GM21528 (cell line): Measurements from ENCODE around the gene TMEM132C.

ENCODE experiments used
- ATAC-seq: cut with Tn5 transposase; IDR thresholded peaks from one replicate; pipeline ENCODE4 v1.9.1; 2021; ENCODE audit warnings: mild to moderate bottlenecking, moderate library complexity; ENCODE audit not compliant: unreplicated experiment, low FRiP score

TMEM132C gene

GRCh38 chr12:128337431-128338170 is 70.6 kb downstream of the TMEM132C start:
- ATAC-seq: no peak

- no peak for ATAC-seq
These were observed 71.6 kb downstream of the TMEM132C start for GRCh38 chr12:128338386-128339125.

- no peak for ATAC-seq
These were observed 72.2 kb downstream of the TMEM132C start for GRCh38 chr12:128339126-128339520.

- no peak for ATAC-seq
These were observed 72.7 kb downstream of the TMEM132C start for GRCh38 chr12:128339631-128340030.

- no peak for ATAC-seq
These were observed 86.3 kb downstream of the TMEM132C start for GRCh38 chr12:128353301-128353700.

GRCh38 chr12:128356547-128356946 is 89.6 kb downstream of the TMEM132C start:
- no peak for ATAC-seq

GRCh38 chr12:128361400-128361995 is 94.5 kb downstream of the TMEM132C start:
- no peak for ATAC-seq

- no peak for ATAC-seq
These were observed 98.1 kb downstream of the TMEM132C start for GRCh38 chr12:128365032-128365431.

GRCh38 chr12:128365651-128366231 is 98.8 kb downstream of the TMEM132C start:
- no peak for ATAC-seq

GRCh38 chr12:128367961-128368360 is 101.0 kb downstream of the TMEM132C start:
- no peak for ATAC-seq

GRCh38 chr12:128381541-128381940 is 114.6 kb downstream of the TMEM132C start:
- ATAC-seq: no peak

- ATAC-seq: no peak
These were observed 115.0 kb downstream of the TMEM132C start for GRCh38 chr12:128381946-128382345.

GRCh38 chr12:128382946-128383345 is 116.0 kb downstream of the TMEM132C start:
- no peak for ATAC-seq

- no peak for ATAC-seq
These were observed 116.5 kb downstream of the TMEM132C start for GRCh38 chr12:128383357-128383937.

GRCh38 chr12:128385736-128386135 is 118.8 kb downstream of the TMEM132C start:
- no peak for ATAC-seq

GRCh38 chr12:128387811-128388422 is 120.9 kb downstream of the TMEM132C start:
- peak; percentile 64 for ATAC-seq

GRCh38 chr12:128388461-128389000 is 121.6 kb downstream of the TMEM132C start:
- ATAC-seq: no peak

- ATAC-seq: no peak
These were observed 126.4 kb downstream of the TMEM132C start for GRCh38 chr12:128393346-128393745.

- no peak for ATAC-seq
These were observed 127.2 kb downstream of the TMEM132C start for GRCh38 chr12:128394137-128394536.

GRCh38 chr12:128399253-128399652 is 132.3 kb downstream of the TMEM132C start:
- ATAC-seq: no peak
